Iris pigment epithelial cell (primary cell): ENCODE data around the gene ZNF75A.
A peak's percentile ranks its signal among the peaks of the same experiment; 100 is the strongest.

ENCODE experiments used
- DNase-seq: peaks from one replicate; pipeline ENCODE4 v3.0.0-alpha.2; 2011; ENCODE audit warnings: low read depth

ZNF75A gene

DNA sequence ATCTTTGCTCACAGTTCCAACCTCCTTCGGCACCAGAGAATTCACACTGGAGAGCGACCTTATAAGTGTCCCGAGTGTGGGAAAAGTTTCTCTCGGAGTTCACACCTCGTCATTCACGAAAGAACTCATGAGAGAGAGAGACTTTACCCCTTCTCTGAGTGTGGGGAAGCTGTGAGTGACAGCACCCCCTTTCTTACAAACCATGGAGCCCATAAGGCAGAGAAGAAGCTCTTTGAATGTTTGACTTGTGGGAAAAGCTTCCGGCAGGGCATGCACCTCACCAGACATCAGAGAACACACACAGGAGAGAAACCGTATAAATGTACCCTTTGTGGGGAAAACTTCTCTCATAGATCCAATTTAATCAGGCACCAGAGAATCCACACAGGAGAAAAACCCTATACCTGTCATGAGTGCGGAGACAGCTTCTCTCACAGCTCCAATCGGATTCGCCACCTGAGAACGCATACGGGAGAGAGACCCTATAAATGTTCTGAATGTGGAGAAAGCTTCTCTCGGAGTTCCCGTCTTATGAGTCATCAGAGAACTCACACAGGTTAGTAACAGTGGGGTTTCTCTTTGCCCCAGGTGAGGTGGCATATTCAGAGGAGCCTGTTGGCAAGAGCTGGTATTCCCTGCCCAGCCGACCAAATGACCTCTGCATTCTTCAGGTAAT, 15.2 kb upstream of the ZNF75A start:
- DNase-seq, result no peak

DNA sequence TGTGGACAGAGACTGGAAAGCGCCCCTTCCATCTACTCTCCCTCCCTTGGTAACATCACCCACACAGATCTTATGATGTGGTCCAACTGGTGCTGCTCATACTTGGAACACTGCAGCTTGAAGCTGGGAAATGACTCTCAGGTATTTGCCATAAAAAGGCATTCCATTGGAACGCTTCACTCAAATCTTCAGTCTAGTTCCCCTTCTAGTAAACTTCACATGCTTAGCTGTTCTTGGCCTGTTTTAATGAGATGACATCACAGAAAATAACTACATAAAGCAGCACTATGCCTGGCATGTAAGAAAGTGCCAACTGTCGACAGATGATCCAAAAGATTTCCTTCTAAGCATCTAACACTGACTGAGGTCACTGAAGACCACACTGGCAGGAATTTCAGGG, 12.7 kb upstream of the ZNF75A start:
- peak; percentile 35 for DNase-seq

DNA sequence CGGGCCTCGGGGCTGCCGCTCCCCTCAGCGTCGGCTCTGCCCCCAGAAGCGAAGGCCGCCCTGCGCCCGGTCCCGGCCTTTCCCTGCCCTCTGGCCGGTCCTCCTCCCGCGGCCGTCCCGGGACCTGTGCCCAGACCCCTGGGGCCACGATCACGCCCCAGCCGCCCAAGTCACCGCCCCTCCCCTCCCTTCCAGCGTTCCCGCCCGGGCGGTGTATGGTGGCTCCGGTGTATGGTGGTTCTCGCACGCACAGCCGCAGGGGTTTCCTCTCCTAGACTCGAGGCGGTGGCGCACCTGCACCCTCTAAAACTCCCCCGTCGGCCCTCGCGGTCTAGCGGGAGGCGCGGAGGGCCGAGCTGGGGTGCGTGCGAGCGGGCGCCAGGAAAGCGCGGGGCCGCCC, 10.1 kb upstream of the ZNF75A start:
- DNase-seq, result no peak

DNA sequence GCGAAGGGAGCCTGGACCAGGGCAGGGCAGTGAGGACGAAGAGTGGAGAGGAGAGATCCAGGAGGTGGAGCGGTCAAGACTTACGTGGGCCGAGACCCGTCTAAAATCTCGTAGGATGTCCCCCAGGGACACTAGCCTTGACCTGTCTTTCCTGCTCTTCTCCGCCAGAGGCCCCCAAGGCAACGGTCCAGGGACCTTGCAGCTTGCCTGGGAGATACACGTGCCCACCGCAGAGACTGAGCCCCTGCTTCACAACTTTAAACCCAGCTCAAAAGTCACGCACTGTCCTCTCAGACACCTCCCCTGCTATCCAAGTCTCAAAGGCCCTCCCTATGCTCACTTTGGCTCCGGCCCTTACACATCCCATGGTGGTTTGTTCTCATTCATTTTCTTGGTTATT, 9.5 kb upstream of the ZNF75A start:
- no peak for DNase-seq

DNA sequence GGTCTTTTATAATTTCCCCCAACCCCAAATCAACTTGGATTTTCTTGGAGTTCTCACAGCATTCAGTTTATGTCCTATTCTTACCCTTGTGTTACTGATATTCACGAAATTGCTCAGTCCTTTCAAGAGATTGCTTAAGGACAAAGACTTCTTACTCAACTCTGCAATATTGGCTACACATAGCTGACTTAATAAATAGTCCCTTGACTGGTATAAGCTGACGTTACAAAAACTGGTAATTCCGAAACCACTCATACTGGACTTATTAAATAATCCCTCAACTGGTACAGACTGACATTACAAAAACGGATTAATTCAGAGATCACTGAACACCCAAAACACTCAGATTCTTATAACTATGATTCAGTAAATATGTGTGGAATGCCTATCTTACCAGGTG, 927 bp upstream of the ZNF75A start:
- DNase-seq, result peak; percentile 67

DNA sequence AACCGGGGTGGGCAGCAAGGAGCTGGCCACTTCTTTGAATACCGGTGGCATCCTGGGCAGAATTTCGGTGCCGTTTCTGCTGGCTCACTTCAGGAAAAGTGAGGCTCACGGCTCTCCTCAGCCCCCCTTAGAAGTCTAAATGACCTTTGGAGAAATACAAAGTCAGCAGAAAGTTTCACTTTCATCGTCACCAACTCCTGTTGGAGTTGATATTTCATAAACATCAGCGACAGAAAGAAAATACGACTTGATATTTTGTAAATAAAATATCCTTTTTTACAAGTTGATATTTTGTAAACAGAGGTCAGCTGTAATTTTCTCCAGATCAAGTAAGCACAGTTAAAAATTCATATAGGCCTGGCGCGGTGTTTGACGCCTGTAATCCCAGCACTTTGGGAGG, 781 bp downstream of the ZNF75A start:
- no peak for DNase-seq

DNA sequence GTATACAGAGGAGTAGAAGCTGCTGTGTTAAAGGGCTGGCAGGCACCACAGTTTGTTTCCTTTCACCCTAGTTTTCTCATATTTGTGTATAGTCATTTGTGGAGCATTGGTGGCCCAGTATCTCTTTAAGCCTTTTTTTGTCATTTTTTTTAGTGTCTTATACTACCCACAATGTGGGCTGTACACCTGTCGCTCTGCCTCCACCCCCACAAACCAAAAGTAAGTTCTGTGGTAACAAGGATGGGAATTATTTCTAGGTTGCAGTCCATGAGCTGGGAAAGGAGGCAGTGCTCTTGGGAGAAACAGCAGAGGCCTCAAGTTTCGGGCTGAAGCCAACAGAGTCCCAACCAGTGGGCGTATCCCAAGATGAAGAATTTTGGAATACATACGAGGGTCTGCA, 6.2 kb downstream of the ZNF75A start:
- DNase-seq, result no peak

DNA sequence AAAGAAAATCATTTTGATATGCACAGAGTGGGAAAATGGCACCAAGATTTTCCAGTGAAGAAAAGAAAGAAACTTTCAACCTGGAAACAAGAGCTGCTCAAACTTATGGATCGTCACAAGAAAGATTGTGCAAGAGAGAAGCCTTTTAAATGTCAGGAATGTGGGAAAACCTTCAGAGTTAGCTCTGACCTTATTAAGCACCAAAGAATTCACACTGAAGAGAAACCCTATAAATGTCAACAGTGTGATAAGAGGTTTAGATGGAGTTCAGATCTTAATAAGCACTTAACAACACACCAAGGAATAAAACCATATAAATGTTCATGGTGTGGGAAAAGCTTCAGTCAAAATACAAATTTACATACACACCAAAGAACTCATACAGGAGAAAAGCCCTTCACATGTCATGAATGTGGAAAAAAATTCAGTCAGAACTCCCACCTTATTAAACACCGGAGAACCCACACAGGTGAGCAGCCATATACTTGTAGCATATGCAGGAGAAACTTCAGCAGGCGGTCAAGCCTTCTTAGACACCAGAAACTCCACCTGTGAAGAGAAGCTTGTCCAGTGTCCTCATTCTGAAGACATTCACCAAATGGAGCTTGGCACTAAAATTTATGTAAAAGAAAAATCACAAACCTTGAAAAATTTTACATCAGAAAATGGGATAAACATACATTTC, 12.2 kb downstream of the ZNF75A start:
- DNase-seq, result peak; percentile 8

DNA sequence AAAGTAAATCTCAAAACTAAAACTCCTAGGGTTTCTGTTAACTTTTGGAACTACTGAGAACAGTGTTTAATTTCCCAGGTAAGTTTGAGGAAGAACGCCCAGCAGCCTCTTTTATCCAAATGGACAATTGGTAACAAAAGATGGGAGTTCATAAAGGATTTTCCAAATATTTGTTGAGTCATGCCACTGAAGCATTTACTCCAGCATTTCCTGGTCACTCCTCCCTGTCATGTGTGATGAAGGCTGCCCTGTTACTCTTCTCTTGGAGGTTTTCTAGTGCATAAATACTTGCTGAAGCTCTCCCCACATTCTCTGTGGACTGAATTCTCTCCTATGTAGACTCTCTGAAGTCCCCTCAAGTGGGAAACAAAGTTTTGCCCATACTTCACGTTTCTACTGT, 16.5 kb downstream of the ZNF75A start:
- no peak for DNase-seq

DNA sequence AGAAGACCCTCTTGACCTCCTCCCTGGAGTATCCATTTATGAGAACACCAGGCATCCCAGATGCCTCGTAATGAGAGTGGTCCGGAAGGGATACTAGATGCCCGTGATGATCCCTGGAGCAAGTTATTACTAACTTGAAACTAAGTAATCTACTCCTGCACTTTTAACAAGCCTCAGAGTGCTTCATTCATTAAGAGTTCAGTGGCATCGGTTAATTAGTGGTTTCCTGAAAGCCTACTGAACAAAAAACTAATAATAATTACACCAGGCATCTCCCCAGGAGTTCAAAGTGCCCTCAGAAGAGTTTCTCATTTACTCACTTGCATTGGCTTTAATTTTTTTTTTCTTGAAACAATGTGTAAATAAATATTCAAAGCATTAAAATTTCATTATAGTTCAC, 22.2 kb downstream of the ZNF75A start:
- no peak for DNase-seq

DNA sequence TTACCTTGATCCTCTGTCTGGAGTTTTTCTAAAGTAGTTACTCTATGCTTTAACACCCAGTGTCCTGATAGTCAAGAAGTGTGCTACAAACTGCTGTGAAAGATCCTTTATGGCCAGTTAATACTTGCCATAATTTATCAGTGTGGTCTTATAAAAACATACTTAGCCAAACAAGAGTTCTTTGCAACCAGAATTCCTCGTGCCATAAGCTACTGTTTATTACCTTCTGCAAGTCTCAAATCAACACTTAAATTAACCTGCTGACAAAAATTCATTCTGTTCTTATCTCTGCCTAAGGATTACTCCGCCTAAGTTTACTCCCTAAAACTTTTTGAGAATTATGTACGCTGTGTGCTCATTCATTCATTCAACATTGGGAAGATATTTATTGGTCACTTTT, 22.8 kb downstream of the ZNF75A start:
- no peak for DNase-seq

DNA sequence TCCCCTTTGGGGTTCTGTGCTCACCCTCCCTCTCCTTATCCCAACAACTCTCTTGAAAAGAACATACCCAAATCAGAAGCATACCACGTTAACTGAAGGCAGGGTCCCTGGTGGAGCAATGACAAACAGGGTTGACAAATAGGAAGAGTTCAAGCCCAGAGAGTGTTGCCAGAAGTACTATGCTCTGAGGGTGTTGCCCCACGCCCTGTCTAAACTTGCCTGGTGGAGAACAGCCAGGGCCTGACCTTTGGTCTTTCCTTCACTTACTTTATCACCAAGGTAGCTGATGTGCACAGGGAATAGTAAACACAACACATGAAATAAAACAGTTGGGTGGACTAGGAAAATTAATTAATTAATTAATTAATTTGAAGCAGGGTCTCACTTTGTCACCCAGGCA, 23.3 kb downstream of the ZNF75A start:
- DNase-seq, result no peak

DNA sequence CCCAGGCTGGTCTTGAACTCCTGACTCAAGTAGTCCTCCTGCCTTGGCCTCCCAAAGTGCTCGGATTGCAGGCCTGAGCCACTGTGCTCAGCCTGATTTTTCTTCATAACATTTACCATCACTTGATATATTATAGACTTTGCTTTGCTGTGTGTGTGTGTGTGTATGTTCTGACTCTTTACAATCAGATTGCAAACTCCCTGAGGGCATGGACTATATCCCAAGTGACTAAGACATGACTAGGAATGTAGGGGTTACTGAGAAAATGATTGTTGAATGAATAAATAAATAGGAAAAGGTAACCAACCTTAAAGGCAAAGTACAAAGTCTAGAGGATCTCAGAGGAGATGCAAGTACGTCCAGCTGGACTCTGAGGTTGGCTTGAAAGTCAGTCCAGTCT, 40.7 kb downstream of the ZNF75A start:
- DNase-seq, result no peak

DNA sequence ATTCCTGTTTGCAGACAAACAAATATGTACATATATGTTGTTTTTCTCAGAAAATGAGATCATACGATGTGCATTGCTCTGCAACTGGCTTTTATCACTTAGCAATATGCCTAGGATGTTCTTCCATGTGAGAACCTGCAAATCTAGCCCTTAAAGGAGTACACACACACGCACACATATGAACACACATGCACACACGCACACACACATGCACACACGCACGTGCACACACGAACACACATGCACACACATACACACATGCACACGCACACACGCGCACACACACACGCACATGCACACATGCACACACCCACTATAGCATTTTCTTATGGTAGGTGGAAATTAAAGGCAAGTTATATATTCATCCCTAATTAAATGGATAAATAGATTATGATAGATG, 42.3 kb downstream of the ZNF75A start:
- no peak for DNase-seq

DNA sequence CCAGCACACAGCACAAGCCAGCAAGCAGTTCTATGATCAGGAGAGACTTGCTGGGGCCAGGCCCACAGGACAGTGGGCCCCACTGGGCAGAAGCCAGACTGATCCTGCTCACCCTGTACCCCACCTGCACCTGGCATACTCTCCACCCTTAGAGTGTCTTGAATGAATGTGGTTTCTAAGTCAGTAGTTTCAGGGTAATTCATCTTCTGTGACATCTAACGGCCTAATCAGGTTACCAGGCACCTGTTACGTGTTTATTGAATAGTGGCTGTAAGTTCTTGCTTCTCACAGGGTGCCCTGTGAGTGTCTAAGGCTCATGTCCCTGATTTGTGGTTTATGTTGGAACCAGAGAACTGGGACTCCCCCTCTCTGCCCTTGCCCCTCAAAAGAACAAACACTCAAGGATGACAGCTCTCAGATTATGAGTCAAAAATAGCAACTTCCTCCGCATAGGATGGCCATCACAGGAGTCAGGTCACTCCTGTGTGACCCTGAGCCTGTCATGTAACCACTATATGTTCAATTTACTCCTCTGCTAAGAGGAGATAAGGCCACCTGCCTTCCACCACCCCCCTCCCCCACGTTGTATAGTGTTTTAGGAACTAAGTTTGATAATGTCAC, 43.4 kb downstream of the ZNF75A start:
- DNase-seq, result no peak

DNA sequence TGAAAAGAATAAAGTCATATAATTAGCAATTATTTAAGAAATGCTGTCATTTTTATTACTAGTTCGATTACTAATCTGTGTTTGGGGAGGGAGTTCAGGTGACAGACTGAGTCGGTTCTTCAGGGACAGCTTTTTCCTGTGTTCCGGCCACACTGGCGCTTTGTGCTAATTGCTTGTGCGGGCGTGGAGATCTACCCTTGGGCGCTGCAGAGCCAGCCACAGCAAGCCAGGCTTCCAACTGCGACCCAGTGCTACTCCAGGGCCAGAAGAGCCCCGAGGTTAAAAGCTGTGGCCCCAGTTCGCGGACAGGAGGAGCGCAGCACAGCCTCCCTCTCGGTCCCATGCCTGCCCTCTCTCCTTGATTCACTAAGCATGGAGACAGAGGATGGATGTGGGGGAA, 43.9 kb downstream of the ZNF75A start:
- DNase-seq, result no peak

DNA sequence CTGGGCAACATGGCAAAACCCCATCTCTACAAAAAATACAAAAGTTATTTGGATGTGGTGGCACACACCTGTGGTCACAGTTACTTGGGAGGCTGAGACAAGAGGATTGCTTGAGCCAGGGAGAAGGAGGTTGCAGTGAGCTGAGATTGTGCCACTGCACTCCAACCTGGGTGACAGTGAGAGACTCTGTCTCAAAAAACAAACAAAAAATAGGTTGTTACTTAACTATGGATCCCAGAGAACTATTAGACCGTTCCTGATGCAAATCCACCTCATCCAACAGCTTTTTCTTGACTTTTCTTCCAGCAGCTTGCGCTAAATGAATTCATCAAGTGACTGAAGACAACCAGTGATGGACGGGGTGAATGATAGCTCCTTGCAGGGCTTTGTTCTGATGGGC, 50.3 kb downstream of the ZNF75A start, which contains the start of gene OR2C1:
Gene OR2C1 (plus strand): TSS at position 301 of the 400 bp plus-strand sequence. CDS start 52 bp downstream, at position 353.
- DNase-seq, result no peak

DNA sequence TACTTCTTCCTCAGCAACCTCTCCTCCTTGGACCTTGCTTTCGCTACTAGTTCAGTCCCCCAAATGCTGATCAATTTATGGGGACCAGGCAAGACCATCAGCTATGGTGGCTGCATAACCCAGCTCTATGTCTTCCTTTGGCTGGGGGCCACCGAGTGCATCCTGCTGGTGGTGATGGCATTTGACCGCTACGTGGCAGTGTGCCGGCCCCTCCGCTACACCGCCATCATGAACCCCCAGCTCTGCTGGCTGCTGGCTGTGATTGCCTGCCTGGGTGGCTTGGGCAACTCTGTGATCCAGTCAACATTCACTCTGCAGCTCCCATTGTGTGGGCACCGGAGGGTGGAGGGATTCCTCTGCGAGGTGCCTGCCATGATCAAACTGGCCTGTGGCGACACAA, 50.8 kb downstream of the ZNF75A start:
- no peak for DNase-seq

DNA sequence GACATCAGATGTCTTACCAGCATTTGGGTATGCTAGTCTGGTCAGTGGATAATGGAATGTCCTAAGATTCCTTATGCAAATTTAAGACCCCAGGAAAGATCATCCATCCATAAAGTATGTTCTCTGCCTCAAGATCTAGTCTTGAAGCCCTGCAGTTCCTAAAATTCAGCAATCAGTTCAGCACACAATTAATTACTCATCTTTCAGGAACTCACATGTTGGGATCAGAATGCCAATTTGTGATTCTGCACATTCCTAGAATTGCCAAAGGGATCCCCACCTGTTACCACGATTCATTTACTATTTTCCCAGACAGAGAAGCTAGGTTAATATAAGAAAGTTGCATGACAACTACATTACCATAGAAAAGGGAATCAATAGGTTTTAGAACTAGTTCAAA, 53.6 kb downstream of the ZNF75A start:
- DNase-seq, result peak; percentile 3

DNA sequence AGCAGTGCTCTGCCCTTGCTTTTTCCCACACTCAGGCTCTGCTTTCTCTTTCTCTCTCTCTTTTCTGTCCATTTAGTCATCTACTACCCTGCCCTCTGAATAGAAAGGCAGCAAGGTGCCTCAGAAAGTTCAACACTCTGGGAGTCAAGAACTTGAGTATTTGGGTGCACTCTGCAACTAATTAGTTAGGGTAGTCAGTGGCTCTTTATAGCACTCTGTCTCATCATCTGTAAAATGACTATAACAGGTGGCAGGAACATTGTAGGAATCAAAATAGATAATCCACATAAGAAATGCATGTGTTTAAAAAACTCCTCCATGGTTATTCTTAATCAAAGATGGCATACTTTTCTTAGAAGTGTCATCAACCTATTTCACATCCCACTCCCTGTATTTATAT, 57.6 kb downstream of the ZNF75A start:
- DNase-seq, result no peak

DNA sequence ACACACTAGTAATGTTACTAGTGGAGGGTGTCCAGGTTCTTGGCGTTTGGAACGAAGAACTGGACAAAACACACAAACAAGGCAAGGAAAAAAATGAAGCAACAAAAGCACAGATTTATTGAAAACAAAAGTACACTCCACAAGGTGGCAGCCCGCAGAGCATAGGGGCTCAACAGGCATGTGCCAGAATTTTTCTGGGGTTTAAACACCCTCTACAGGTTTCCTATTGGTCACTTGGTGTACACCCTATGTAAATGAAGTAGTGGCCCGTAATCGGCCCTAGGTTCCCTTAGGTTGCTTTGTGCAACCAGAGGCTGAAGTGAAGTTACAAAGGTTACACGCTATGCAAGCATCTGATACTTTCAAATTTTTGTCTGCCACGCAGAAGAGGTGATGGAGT, 58.5 kb downstream of the ZNF75A start:
- DNase-seq, result no peak

DNA sequence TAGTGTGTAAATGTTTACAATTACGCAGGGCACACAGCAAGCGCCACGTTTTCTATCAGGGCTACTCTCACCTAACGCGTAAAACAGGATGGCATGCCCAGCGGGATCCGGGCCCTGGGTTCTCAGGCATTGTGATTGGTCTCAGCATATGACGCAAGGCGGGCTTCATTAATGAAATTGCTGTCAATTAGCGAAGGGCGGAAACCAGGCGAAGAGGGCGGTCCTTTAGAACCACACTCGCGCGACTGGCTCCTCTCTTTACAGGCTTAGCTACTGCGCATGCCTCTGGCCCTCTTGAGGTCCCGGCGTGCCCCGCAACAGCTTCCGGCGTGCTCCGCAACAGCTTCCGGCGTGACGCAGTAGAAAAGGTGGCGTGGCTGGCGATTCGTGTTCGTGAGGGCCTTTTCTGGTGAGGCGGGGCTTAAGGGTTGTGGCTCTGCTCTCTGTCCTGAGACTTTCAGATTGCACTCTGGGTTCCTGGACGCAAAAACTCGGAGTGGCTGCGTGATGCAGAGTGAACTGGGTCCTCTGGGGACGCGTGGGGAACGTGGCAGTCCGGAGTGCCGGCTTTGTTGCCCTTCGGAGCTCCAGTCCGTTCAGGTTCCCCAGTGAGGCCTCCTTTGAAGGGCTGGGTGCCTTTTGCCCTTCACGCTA, 59.6 kb downstream of the ZNF75A start:
- peak; percentile 97 for DNase-seq
